Neural progenitor cell (in vitro differentiated cells): ENCODE data around the gene ARID5B.

Experiments used
- EZH2 ChIP-seq: fragments of 200-600 bp; sonication (generic); IDR thresholded peaks from 2 replicates; pipeline ENCODE4 v1.6.1; 2017; ENCODE audit warnings: antibody characterized with exemption, mild to moderate bottlenecking, moderate library complexity
- EZH2phosphoT487 ChIP-seq: fragments of 200-600 bp; sonication (generic); IDR thresholded peaks from 2 replicates; pipeline ENCODE4 v1.6.1; 2017; ENCODE audit warnings: antibody characterized with exemption
- TF ChIP-seq, protein P1 (sequence below): fragments of 200-600 bp; sonication (generic); IDR thresholded peaks from 2 replicates; pipeline ENCODE4 v1.5.1; 2017; ENCODE audit warnings: antibody characterized with exemption, mild to moderate bottlenecking

DNA sequence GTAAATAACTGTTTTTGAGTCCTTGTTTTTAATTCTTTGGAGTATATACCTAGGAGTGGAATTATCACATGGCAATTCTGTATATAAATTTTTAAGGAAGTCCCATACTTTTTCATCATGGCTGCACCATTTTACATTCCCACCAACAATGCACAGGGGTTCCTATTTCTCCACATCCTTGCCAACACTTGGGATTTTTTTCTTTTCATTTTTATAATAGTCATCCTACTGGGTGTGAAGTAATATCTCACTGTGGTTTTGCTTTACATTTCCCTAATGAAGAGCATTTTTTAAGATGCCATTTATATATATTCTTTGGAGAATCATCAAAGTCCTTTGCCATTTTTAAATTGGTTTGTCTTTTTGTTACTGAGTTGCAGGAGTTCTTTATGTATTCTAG, 89.7 kb downstream of the ARID5B start:
- TF ChIP-seq, protein P1, sequence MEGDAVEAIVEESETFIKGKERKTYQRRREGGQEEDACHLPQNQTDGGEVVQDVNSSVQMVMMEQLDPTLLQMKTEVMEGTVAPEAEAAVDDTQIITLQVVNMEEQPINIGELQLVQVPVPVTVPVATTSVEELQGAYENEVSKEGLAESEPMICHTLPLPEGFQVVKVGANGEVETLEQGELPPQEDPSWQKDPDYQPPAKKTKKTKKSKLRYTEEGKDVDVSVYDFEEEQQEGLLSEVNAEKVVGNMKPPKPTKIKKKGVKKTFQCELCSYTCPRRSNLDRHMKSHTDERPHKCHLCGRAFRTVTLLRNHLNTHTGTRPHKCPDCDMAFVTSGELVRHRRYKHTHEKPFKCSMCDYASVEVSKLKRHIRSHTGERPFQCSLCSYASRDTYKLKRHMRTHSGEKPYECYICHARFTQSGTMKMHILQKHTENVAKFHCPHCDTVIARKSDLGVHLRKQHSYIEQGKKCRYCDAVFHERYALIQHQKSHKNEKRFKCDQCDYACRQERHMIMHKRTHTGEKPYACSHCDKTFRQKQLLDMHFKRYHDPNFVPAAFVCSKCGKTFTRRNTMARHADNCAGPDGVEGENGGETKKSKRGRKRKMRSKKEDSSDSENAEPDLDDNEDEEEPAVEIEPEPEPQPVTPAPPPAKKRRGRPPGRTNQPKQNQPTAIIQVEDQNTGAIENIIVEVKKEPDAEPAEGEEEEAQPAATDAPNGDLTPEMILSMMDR: no peak
- no peak for TF ChIP-seq EZH2
- TF ChIP-seq EZH2phosphoT487: no peak
